DOHH2 (cell line): ENCODE results near the gene LIPC.

ENCODE experiments used
- CTCF ChIP-seq: fragments of 200-600 bp; sonication (generic); IDR thresholded peaks from one replicate; pipeline ENCODE4 v1.5.1; 2014; ENCODE audit warnings: antibody characterized with exemption, mild to moderate bottlenecking, low read depth, low read length; ENCODE audit not compliant: poor library complexity, severe bottlenecking
- EZH2phosphoT487 ChIP-seq: fragments of 200-600 bp; sonication (generic); IDR thresholded peaks from 2 replicates; pipeline ENCODE4 v1.6.1; 2017; ENCODE audit warnings: borderline replicate concordance, mild to moderate bottlenecking, antibody characterized with exemption, low read length, moderate library complexity, mixed read lengths

- no peak for TF ChIP-seq CTCF
- TF ChIP-seq EZH2phosphoT487: no peak
These were observed 130.3 kb downstream of the LIPC start for GRCh38 chr15:58562135-58562534.
